ENCODE data around the gene PAQR5. TPM values are rescaled to one million over a fixed set of nuclear protein-coding genes. Genes with fewer than 3 reads are reported as not detected.

Gene PAQR5
- polyA plus RNA-seq, 1 experiment = 2.8 TPM

DNA sequence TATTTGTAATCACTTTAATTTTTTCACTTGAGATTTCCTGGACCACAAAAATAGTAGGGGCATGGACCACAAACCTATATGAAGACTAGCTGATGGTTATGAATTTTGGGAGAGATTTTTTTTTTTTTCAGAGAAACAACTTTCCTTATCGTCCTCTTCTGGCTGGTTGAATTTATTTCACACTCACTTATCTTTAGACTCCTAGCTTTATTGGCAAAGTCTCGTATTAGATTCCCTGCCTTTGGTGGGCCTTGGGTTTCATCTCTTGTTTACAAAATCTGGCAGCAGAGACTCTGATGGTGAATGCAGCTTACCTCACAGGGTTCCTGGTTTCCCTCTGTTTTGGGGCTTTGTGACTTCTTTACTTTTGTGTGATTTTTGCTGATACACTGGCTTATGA lies 70.9 kb downstream of the PAQR5 start:
- POLR2A ChIA-PET = interaction anchor here (0.7 kb wide), 1 partner anchor 329 kb away, joined by 5 read pairs; no protein-coding TSS in a partner anchor
- CTCF ChIA-PET = interaction anchor here (1.1 kb wide), 2 partner anchors 9 to 25 kb away, joined by 3 to 4 read pairs; no protein-coding TSS in a partner anchor

DNA sequence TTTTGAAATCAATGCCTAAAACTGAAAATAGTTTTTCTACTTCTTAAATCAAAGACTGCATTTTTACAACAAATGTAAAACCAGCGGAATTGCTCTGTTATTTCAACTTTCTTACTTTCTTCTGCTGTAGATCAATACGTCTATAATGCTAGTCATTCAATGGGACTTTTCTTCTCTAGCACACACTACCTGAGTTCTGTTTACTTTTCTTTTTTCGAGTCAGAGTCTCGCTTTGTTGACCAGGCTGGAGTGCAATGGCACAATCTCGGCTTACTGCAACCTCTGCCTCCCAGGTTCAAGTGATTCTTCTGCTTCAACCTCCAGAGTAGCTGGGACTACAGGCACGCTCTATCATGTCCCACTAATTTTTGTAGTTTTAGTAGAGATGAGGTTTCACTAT lies 74.7 kb downstream of the PAQR5 start:
- ChIA-PET POLR2A (no interaction called here), CTCF (no interaction called here)
- Histone ChIP-seq H3K36me3 (ENCODE audit: control insufficient read depth, insufficient read depth, low read length) (no peaks in the 10 kb centered on the region), H3K4me3 (ENCODE audit: low read depth, low read length) (no peak overlapping the region), H3K27me3 (ENCODE audit: control insufficient read depth, insufficient read depth, low read length) (no peaks in the 10 kb centered on the region; the same call in 1 of the 2 replicates)
- TF ChIP-seq, protein P1, sequence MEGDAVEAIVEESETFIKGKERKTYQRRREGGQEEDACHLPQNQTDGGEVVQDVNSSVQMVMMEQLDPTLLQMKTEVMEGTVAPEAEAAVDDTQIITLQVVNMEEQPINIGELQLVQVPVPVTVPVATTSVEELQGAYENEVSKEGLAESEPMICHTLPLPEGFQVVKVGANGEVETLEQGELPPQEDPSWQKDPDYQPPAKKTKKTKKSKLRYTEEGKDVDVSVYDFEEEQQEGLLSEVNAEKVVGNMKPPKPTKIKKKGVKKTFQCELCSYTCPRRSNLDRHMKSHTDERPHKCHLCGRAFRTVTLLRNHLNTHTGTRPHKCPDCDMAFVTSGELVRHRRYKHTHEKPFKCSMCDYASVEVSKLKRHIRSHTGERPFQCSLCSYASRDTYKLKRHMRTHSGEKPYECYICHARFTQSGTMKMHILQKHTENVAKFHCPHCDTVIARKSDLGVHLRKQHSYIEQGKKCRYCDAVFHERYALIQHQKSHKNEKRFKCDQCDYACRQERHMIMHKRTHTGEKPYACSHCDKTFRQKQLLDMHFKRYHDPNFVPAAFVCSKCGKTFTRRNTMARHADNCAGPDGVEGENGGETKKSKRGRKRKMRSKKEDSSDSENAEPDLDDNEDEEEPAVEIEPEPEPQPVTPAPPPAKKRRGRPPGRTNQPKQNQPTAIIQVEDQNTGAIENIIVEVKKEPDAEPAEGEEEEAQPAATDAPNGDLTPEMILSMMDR (IDR thresholded peaks at IDR 0.05; ENCODE audit: insufficient read depth, low read depth, low read length) = no peak
- DNase-seq (ENCODE audit: low read depth) = no peak

More for the DNA sequence above, 70.9 kb downstream of the PAQR5 start:
- Histone ChIP-seq H3K27me3 (ENCODE audit: control insufficient read depth, insufficient read depth, low read length) (no peaks in the 10 kb centered on the region), H3K4me3 (ENCODE audit: low read depth, low read length) (no peak overlapping the region), H3K36me3 (ENCODE audit: control insufficient read depth, insufficient read depth, low read length) (no peaks in the 10 kb centered on the region)
- DNase-seq (ENCODE audit: low read depth) = no peak
- TF ChIP-seq, protein P1 (IDR thresholded peaks at IDR 0.05; ENCODE audit: insufficient read depth, low read depth, low read length) = no peak

DNA sequence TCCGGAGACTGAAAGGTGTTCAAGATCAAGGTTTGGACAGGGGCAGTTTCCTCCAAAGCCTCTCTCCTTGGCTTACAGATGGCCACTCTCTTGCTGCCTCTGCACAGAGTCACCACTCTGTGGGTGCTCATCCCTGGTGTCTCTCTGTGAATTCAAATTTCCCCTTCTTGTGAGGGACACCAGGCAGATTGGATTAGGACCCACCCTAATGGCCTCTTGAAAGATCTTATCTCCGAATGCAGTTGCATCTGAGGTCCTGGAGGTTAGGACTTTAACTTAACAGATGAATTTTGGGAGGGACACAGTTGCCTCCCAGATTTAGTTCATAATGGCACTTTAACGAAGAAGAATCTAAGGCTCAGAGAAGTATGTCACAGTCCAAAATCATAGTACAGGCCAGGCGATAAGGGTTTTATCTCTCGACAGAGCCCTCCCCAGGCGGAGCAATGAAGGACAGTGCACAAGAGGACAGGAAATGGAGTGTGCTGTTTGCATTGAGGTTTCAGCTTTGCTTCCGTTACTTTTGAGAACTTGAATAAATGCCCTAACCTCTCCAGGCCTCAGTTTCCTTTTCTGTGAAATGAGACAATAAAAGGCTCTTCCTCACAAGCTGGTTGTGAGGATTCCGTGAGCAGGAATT lies 76.6 kb downstream of the PAQR5 start:
- ChIA-PET POLR2A (no interaction called here), CTCF (no interaction called here)
- Histone ChIP-seq H3K36me3 (ENCODE audit: control insufficient read depth, insufficient read depth, low read length) (no peaks in the 10 kb centered on the region), H3K27me3 (ENCODE audit: control insufficient read depth, insufficient read depth, low read length) (no peaks in the 10 kb centered on the region; the same call in 1 of the 2 replicates), H3K4me3 (ENCODE audit: low read depth, low read length) (no peak overlapping the region)
- DNase-seq (ENCODE audit: low read depth) = no peak
- TF ChIP-seq, protein P1 (IDR thresholded peaks at IDR 0.05; ENCODE audit: insufficient read depth, low read depth, low read length) = no peak

DNA sequence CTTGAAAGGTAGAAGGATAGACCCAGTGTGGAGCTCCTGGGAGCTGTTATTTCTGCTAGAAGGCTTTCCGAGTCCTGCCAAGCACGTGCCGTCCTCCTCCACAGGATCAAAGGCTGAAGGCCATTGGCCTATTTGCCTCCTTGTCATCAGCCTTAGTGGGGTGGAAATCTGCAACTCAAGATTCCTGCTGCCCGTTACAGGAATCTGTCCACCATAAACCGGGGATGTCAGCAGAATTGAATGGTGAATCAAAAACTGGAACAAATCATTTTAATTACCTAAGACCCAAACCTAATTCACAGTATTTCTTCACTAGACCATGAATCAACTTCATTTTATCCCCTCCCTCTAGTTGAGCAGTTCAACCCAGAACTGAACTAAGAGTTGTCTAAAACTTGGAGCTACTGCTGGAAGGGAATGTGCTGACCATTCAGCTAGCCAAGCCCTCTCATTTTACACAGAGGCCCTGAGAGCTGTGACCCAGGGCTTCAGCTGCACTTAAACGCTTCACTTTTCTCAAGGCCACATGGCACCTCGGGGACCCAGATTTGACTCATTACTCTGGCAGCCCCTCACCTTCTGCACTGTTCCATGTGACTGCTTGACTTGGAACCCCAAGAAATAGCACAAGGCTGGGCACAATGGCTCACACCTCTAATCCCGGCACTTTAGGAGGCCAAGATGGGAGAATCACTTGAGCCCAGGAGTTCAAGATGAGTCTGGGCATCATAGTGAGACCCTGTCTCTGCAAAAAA lies 78.7 kb downstream of the PAQR5 start:
- TF ChIP-seq, protein P1 (IDR thresholded peaks at IDR 0.05; ENCODE audit: insufficient read depth, low read depth, low read length) = no peak
- no peak overlapping the region for H3K4me3 ChIP-seq (ENCODE audit: low read depth, low read length)
- ChIA-PET CTCF (interaction anchor here (1.0 to 1.4 kb wide), 2 partner anchors 17 to 86 kb away, joined by 3 read pairs; no protein-coding TSS in a partner anchor), POLR2A (no interaction called here)
- no peaks in the 10 kb centered on the region; the same call in 1 of the 2 replicates for H3K27me3 ChIP-seq (ENCODE audit: control insufficient read depth, insufficient read depth, low read length)
- no peaks in the 10 kb centered on the region; the same call in 1 of the 2 replicates for H3K36me3 ChIP-seq (ENCODE audit: control insufficient read depth, insufficient read depth, low read length)
- no peak for DNase-seq (ENCODE audit: low read depth)

DNA sequence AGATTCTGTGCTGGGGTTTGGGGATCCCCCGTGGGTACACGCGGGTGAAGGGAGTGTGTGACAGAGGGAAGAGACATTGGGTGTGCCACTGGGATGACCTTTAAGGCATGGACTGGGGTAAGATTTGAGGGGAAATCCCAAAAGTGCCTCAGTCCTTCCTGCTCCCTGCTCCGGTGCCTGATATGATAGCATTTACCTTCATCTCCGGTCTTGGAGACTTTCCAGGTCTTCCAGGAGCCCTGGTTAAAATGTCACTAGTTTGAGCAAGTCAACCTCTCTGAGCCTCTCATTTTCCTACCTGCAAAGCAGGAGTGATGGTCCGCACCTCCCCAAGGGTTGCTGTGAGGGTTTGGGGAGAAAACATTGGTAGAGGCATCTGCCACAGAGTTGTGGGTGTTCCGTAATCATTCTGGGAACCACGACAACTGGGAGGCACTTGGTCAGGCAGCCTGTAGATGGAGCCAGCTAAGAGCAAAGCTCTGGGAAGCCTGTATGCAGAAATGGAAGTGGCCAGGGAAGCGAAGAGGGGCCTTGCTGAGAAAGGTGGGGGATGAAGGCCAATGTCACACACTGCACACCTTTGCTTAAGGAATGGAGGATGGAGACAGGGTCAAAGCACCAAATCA lies 81.5 kb downstream of the PAQR5 start:
- H3K4me3 ChIP-seq (ENCODE audit: low read depth, low read length) = no peak overlapping the region
- no peak for DNase-seq (ENCODE audit: low read depth)
- no peaks in the 10 kb centered on the region; the same call in 1 of the 2 replicates for H3K36me3 ChIP-seq (ENCODE audit: control insufficient read depth, insufficient read depth, low read length)
- TF ChIP-seq, protein P1 (IDR thresholded peaks at IDR 0.05; ENCODE audit: insufficient read depth, low read depth, low read length) = peak; percentile 35
- POLR2A ChIA-PET = no interaction called here
- CTCF ChIA-PET = interaction anchor here (3.2 kb wide), 1 partner anchor 13 kb away, joined by 32 read pairs; no protein-coding TSS in a partner anchor
- no peaks in the 10 kb centered on the region; the same call in 1 of the 2 replicates for H3K27me3 ChIP-seq (ENCODE audit: control insufficient read depth, insufficient read depth, low read length)

All from BJ (cell line).